Measurements from ENCODE around the gene CNDP2.
"Not testable (repeated sequence)": the region's sequence is repeated elsewhere in the genome, so short reads cannot be mapped to it uniquely, and the experiment has no call there.

Gene CNDP2

GRCh38 chr18:74473976-74474640 is 22.1 kb upstream of the CNDP2 start:
- no peak for DNase-seq

DNA sequence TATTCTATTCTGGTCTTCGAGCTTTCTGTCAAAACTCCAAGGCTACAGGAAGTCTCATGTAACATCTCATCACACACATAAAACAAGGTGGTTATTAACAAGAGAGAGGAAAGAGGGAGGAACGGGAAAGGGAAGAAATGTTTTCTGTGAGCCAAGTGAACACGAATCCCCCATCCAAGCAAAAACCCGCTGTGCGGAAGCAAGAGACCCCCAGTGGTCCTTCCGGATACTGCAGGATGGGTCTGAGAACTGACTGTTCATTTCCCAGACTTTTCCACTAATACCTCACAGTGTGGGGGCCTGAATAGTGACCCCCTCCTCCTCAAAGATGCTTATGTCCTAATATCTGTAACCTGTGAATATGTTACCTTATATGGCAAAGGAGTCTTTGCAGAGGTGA is 20.0 kb upstream of the CNDP2 start:
- DNase-seq, result no peak

GRCh38 chr18:74477771-74478170 is 18.4 kb upstream of the CNDP2 start:
- DNase-seq, result no peak

- DNase-seq, result no peak
Measured at GRCh38 chr18:74478316-74478715, 17.8 kb upstream of the CNDP2 start.

- DNase-seq, result no peak
Measured at GRCh38 chr18:74478880-74479279, 17.3 kb upstream of the CNDP2 start.

GRCh38 chr18:74479486-74480148 is 16.5 kb upstream of the CNDP2 start:
- DNase-seq, result no peak

- DNase-seq, result no peak
Measured at GRCh38 chr18:74480149-74480651, 16.0 kb upstream of the CNDP2 start.

DNA sequence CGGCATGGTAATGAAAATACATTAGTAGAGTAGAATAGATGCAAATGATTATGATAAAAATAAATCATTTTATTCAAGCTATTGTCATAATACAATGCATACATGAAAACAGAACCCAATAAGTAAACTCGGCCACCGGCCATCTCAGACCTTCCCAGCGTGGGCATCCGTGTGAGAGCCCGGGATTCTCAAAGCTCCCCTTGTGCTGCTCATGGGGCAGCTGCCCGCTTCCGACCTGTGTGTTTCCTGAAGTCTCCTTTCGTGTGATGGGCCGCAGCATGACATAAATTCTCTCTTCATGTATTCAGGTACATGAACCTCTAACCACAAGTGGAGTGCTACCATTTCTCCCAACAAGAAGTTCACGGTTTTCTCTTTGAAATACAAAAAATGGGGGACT is 13.5 kb upstream of the CNDP2 start:
- DNase-seq, result no peak

DNA sequence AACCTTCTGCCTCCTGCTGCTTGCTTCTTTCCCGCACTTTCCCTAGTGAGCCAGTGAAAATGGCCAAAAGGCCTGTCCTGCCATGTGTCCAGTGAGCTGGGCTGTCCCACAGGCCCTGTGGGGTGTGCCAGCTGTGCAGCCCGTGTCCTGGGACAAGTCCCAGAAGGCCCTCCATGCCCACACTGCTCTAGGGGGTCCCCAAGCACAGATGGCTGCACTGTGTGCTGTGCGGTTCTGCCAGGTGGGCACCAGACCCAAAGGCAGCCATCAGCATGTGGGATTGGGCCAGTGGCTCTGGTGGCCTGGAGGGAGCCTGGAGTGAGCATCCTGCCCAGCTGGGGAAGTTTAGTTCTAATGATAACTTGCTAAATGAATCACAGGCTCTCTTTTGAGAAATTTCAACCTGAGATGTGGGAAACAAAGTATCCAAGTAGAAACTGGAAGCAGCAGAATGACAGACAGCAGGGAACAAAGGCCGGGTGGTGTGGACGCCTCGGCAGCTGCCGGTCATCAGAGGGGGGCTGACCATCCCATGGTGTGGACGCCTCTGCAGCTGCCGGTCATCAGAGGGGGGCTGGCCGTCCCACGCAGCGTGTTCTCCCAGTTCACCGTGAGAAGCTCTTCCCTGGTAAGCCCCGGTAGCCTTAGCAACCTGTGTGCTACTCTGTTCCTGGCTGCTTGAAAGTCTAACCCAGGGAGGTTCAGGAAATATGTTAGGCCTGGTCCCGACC is 9.9 kb upstream of the CNDP2 start:
- DNase-seq, result no peak

GRCh38 chr18:74488354-74488753 is 7.8 kb upstream of the CNDP2 start:
- no peak for DNase-seq

DNA sequence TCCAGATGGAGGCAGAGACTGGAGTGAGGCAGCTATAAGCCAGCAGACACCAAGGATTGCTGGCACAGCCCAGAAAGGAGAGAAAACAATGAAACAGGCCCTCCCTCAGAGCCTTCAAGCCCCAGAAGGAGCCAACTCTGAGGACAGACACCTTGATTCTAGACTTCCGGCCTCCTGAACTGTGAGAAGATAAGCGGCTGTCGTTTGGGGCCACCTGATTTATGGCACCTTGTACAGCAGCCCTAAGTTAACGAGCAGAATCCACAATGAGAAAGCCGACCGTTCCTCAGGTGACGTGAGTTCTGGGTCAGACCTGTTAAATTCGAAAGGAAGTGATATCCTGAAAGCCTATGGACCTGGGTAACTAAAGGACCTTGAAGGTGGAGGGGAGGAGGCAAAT is 7.3 kb upstream of the CNDP2 start:
- DNase-seq, result no peak

DNA sequence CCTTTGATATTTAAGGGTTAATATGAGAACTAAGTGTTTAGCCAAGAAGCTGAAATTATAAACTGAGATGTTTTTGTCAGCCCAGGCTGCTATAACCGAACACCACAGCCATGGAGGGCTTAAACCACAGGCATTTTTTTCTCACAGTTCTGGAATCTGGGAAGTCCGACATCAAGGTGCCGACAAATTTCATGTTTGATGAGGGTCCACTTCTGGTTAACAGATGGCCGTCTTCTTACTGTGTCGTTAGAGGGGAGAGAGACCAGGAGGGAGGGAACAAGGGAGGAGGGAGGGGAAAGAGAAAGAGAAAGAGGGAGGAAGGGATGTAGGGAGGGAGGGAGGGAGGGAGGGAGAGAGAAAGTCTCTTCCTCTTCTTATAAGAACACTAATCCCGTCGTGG is 6.5 kb upstream of the CNDP2 start:
- no peak for DNase-seq

DNA sequence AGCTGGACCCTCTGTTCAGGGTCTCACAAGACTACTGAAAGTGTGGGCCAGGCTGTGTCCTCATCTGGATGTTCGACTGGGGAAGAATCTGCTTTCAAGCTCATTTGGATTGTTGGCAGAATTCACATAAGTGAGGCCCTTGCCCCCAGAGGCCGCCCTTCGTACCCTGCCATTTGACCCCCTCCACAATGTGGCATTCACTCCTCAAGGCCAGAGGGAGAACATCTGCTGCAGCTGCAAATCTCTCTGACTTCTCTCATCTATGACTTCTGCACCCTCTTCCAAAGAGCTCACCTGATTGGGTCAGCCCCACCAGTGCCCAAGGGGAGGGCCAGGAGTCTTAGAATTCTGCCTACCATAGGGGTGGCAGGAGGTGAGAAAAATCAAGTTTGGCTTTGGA is 3.9 kb upstream of the CNDP2 start:
- DNase-seq, result no peak

- peak; percentile 72 for DNase-seq
Measured at GRCh38 chr18:74493689-74494088, 2.5 kb upstream of the CNDP2 start.

- no peak for DNase-seq
Measured at GRCh38 chr18:74494514-74494913, 1.6 kb upstream of the CNDP2 start.

DNA sequence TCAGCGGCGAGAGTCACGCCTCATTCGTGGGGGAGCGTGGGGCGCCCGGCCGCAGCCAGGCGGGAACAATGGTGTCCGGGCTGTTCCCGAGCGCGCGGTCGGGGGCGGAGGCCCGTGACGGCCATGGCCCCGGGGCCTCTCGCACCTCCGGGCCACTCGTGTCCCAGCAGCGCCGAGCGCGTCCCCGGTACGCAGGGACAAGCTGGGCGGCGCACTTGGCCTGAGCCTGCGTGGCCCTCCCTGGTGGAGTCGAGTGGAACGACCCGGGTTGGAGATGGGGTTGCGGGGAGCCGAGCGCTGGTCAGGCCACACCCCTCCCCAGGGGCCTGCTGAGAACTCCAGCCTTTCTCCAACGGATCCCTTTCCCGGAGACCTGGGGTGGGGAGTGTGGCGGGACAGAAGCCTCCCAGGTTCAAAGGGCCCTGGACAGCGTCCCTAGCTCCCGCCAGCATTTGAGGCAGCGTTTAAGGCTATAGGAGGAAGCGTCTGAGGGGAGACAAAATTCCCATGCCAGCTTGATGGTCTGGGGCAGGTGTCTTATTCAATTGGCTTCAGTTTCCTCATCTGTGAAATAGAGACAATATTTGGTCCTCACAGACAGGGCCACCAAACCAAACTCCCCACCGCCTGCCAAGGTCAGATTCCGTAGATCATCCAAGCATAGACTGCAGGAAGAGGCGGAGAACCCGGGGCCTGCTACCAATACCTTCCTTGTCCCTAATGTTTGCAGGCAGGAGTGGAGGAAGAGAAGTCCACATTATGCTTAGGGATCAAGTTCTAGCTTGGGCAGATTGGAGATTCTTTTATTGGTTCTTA is 553 bp downstream of the CNDP2 start:
- peak; percentile 46 for DNase-seq

DNA sequence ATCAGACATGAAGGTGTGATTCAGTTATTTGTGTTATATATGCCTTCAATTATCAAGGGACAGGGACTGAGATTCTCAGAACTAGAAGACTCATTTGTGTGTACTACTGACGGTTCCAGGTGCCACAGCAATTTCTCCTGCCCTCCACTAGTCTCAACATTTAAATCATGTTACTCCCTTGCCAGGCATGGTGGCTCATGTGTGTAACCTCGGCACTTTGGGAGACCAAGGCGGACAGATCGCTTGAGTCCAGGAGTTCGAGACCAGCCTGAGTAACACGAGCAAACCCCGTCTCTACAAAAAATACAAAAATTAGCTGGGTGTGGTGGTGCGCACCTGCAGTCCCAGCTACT is 1.1 kb downstream of the CNDP2 start:
- DNase-seq, result no peak

- no peak for DNase-seq
Measured at GRCh38 chr18:74497778-74498177, 1.6 kb downstream of the CNDP2 start.

DNA sequence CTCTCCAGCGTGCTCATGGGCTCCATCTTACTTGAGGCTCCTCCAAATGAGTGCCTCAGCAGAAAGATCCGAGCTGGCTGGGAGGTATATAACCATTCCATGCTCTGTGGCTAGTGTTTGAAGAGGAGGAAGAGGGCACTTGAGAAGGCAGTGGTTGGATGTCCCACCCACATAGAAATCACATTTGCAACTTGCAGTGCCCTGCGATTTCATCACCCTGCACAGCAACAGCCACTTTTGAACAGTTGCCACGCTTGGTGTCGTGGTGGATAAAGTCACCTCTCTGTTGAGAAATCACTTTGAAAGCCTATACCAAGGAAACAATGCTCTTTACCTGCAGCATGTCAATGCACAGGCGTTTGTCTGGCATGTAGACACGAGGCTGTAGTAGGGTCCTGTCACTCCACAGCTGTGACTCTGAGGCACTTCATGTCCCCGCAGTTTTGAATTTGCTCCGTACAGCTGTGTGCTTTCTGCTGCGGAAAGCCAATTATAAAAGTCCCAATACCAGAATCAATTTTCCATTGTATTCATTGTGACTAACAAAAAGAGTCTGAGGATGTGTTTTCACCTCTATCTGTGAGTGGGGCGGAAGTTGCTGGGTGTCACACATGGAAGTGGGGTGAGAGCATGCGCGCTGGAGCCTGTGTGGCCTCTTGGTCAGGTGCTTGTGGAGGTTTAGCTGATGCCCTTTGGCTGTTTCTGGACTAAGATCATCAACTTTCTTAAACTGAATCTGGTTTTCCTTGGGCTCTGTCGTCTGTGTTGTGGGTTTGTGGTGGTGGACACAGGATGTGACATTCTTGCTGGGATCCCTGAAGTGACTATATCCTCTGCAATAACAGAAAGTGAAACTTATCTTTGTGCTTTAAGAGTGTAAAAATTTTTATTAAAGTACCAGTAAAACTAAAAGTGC is 2.8 kb downstream of the CNDP2 start:
- DNase-seq, result peak; percentile 83

DNA sequence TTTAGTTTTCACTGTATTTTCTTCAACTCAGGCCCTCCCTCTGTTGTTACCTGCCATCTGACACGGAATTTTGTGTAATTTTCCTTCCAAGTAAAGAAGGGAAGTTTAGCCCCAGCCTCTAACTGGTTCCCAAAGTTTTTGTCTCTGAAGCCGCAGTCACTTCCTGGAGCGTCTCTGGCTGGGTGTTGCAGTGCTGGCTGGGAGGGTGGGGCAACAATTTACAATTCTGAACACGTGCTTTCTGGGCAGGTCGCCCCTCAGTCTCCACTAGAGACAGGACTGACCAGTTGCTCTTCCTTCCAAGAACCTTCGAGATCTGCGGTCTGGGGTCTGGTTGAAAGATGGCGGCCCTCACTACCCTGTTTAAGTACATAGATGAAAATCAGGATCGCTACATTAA is 3.5 kb downstream of the CNDP2 start:
- peak; percentile 57 for DNase-seq

DNA sequence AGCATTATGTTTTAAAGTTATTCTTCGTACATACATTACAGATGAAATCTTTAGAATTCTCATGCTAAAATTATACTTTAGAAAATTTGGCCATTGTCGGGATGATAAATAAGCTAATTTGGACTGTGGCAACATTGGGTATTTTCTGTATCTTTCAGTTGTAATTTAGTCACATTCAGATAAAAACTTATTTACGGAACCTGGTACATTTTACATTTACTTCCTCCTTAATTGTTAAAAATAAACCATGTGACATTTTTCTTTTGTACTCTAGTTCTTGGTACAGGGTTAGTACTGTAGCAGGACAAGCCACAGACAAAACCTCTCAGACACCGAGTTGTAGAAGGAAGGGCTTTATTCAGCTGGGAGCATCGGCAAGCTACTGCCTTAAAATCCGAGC is 4.2 kb downstream of the CNDP2 start:
- DNase-seq, result no peak

GRCh38 chr18:74500774-74501173 is 4.6 kb downstream of the CNDP2 start:
- DNase-seq, result not testable (repeated sequence)

All from CD4-positive, alpha-beta T cell treated with Interleukin-17A for 4 hours (primary cell).